Measurements from ENCODE around the gene CRB3. TPM values are rescaled to one million over a fixed set of nuclear protein-coding genes. Genes with fewer than 3 reads are reported as not detected.

The CRB3 gene, protein sequence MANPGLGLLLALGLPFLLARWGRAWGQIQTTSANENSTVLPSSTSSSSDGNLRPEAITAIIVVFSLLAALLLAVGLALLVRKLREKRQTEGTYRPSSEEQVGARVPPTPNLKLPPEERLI
- 100 to 1,000 TPM in 3 of 4 donors, 10 to 100 TPM in 1; 57.9 to 391 (median 229) TPM for total RNA-seq

DNA sequence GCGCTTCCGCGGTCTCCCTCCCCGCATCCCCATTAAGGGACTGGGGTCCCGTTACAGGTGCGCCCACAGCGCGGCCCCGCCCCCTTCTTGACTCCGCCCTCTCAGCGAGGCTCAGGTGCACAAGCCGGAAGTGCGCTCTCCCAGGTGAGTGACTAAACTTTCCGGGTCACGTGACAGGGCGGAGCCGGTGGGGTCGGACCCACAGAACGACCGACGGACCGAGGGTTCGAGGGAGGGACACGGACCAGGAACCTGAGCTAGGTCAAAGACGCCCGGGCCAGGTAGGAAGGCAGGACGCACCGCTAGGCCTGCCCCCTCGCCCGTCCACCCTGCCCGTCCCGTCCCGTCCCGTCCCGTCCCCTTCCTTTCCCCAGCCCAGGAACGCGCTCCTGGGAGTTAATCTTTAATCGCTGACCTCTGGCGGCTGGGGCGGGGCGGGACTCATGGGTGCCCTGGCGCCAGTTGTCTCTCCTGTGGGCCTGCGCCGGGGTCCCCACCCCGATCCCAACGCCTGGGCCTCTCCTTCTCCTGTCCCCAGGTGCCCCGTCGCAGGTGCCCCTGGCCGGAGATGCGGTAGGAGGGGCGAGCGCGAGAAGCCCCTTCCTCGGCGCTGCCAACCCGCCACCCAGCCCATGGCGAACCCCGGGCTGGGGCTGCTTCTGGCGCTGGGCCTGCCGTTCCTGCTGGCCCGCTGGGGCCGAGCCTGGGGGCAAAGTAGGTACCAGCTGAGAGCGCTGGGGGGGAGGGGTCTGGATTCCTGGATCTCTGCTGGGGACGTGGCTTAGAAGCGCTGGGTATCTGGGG is at the start of gene CRB3:
Gene CRB3 (plus strand): TSS at position 202 of the 804 bp plus-strand sequence. CDS start 431 bp downstream, at position 633.
- H3K27me3 ChIP-seq: peaks cover 15% of the 10 kb centered on the region
- in situ Hi-C loops (cut with MboI; ENCODE audit: low pct_ligation_motif_present in 1 of 4, low pct_unique_long_range_greater_than_20kb in 1 of 4, low sequenced_read_pairs in 3 of 4): no loop called here
- TF ChIP-seq POLR2AphosphoS5 (IDR thresholded peaks at IDR 0.05) (peak; percentile 71 to 90 (median 76)), POLR2A (IDR thresholded peaks at IDR 0.05) (peak; percentile 84), EP300 (IDR thresholded peaks at IDR 0.05; ENCODE audit: low read depth) (no peak)
- TF ChIP-seq, protein P1, sequence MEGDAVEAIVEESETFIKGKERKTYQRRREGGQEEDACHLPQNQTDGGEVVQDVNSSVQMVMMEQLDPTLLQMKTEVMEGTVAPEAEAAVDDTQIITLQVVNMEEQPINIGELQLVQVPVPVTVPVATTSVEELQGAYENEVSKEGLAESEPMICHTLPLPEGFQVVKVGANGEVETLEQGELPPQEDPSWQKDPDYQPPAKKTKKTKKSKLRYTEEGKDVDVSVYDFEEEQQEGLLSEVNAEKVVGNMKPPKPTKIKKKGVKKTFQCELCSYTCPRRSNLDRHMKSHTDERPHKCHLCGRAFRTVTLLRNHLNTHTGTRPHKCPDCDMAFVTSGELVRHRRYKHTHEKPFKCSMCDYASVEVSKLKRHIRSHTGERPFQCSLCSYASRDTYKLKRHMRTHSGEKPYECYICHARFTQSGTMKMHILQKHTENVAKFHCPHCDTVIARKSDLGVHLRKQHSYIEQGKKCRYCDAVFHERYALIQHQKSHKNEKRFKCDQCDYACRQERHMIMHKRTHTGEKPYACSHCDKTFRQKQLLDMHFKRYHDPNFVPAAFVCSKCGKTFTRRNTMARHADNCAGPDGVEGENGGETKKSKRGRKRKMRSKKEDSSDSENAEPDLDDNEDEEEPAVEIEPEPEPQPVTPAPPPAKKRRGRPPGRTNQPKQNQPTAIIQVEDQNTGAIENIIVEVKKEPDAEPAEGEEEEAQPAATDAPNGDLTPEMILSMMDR (IDR thresholded peaks at IDR 0.05): no peak
- H3K4me3 ChIP-seq: peak within 1 kb of the TSS; percentile 25 to 57 (median 52)
- H3K4me1 ChIP-seq: peaks cover 0 to 21% (median 14%) of the 10 kb centered on the region in 4 donors
- H3K9me3 ChIP-seq: no peaks in the 10 kb centered on the region
- DNase-seq: peak; percentile 97
- H3K27ac ChIP-seq: peak within 1 kb of the TSS; percentile 83 to 89 (median 86)
- WGBS, 2 donors (ENCODE audit: low coverage in 1 of 2): 7 to 8% methylated on average over 3 to 61 of the region's 65 CpGs
- intact Hi-C loops (cut with DNase I; ENCODE audit: low total_unique reads): loop anchor here (5.0 kb wide), 1 partner anchor 1408 kb away; the partner anchor contains the start of gene PRR36
- H3K36me3 ChIP-seq: peaks cover 0 to 5% (median 0%) of the 10 kb centered on the region in 4 donors

DNA sequence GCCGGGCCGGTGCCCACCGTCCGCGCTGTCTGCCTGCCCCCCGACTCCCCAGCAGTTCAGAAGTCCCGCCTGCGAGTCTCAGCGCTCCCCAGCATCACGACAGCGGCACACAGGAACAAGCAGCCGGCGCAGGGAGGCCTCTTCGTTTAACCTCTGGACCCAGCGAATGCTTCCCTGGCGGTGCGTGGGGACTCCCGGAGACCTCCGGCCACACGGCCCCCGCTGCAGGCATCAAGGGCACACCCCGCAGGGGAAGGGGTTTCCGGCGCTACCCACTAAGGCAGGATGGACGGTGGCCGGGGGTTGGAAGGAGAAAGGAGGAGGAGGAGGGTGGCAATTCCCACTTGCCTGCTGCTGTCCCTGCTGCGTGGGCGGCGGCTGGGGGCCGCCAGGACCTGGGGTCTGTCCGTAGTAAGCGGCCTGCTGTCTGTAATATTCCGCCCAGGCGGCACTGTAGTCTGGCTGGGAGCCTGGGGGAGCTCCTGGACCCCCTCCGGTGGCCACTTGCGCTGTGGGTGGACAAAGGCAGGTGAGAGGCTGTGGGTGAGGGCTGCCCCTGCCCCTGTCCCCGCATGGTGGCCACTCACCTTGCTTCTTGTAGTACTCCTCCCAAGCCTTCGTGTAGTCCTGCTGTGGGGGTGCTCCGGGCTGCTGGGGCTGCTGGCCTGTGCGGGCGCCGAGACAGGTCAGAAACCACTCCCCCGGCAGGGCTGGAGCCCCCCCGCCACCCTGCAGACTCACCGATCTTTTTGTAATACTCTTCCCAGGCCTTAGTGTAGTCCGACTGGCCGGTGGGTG is 49.1 kb upstream of the CRB3 start:
- DNase-seq: no peak
- TF ChIP-seq EP300 (IDR thresholded peaks at IDR 0.05; ENCODE audit: low read depth) (no peak), POLR2AphosphoS5 (IDR thresholded peaks at IDR 0.05) (no peak)
- TF ChIP-seq, protein P1 (IDR thresholded peaks at IDR 0.05): no peak
- H3K36me3 ChIP-seq: peaks cover 0 to 53% (median 25%) of the 10 kb centered on the region in 4 donors
- intact Hi-C loops (cut with DNase I; ENCODE audit: low total_unique reads): no loop called here
- peaks cover 0 to 20% (median 2%) of the 10 kb centered on the region in 4 donors for H3K4me1 ChIP-seq
- H3K4me3 ChIP-seq: no peak overlapping the region
- H3K9me3 ChIP-seq: no peaks in the 10 kb centered on the region
- no peaks in the 10 kb centered on the region for H3K27me3 ChIP-seq
- WGBS, 2 donors (ENCODE audit: low coverage in 1 of 2): 93 to 100% methylated on average over 5 to 47 of the region's 47 CpGs
- no peak overlapping the region for H3K27ac ChIP-seq
- in situ Hi-C loops (cut with MboI; ENCODE audit: low pct_ligation_motif_present in 1 of 4, low pct_unique_long_range_greater_than_20kb in 1 of 4, low sequenced_read_pairs in 3 of 4): no loop called here

DNA sequence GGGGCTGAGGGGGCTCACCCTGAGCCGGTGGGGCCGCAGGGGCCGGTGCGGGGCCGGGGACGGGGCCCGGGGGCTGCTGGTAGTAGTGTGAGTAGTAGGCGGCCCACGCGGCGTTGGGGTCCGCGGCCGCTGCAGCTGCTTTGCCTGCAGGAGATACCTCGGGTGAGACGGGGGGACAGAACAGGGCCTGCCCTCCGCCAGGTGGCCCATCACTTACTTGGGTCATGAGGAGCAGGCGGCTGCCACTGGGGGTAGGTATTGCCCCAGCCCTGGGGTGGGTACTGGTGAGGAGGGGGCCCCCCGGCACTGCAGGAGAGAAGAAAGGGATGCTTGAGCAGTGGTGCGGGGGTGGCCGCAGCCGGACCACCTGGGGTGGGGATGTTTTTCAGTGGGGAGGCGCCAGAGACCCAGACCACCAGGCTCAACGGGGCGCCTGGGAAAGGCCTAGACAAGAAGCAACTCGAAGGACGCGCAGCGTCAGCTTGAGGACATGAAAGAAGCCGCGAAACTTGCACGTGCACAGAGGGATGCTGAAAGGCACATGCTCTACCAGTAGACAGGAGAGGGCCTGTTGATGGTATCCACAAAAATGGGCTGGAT is 48.4 kb upstream of the CRB3 start:
- intact Hi-C loops (cut with DNase I; ENCODE audit: low total_unique reads) (no loop called here), in situ Hi-C loops (cut with MboI; ENCODE audit: low pct_ligation_motif_present in 1 of 4, low pct_unique_long_range_greater_than_20kb in 1 of 4, low sequenced_read_pairs in 3 of 4) (no loop called here)
- 93 to 100% methylated on average over 8 to 32 of the region's 32 CpGs for WGBS, 2 donors (ENCODE audit: low coverage in 1 of 2)
- Histone ChIP-seq H3K4me3 (no peak overlapping the region), H3K27ac (no peak overlapping the region), H3K4me1 (peaks cover 0 to 20% (median 2%) of the 10 kb centered on the region in 4 donors), H3K9me3 (no peaks in the 10 kb centered on the region), H3K27me3 (no peaks in the 10 kb centered on the region), H3K36me3 (peaks cover 0 to 59% (median 28%) of the 10 kb centered on the region in 4 donors)
- TF ChIP-seq EP300 (IDR thresholded peaks at IDR 0.05; ENCODE audit: low read depth) (no peak), POLR2AphosphoS5 (IDR thresholded peaks at IDR 0.05) (no peak), POLR2A (IDR thresholded peaks at IDR 0.05) (no peak)
- TF ChIP-seq, protein P1 (IDR thresholded peaks at IDR 0.05): no peak
- DNase-seq: no peak
